ENCODE measurements around the gene TTC23L.

- TF ChIP-seq CTCF (IDR thresholded peaks at IDR 0.05; ENCODE audit: low read depth, low read length) = no peak
- TF ChIP-seq EZH2phosphoT487 (IDR thresholded peaks at IDR 0.05; ENCODE audit: low read depth) = no peak
Measured at GRCh38 chr5:34790069-34790468, 48.9 kb upstream of the TTC23L start.
